ENCODE data around the gene PMEPA1. TPM values are rescaled to one million over a fixed set of nuclear protein-coding genes. Genes with fewer than 3 reads are reported as not detected.
A peak's percentile ranks its signal among the peaks of the same experiment; 100 is the strongest.

The PMEPA1 gene
- total RNA-seq, 4 donors from 2014 or later: 10.2 to 33.6 (median 18.3) TPM

DNA sequence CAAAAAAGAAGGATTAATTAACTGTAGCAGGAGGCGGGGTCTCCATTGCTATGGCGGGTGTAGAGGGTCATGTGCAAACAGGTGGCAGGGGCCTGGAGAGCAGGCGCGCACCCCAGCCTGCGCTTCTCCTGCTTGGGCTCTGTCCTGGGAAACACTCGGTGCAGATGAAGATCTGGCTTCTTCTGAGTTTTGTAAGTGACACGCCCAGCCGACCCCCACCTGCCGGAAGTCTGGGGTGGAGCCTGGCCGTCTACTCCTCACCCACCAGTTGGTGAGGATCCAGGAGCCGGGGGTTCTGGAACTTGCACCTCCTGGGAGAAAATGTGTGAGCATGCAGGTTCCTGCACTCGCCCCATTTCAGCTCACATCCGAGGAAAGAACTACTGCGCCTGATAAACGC lies 19.3 kb downstream of the PMEPA1 start:
- no peaks in the 10 kb centered on the region for H3K36me3 ChIP-seq
- no peak overlapping the region for H3K27ac ChIP-seq
- DNase-seq (ENCODE audit: low spot score in 2 of 2): no peak
- H3K4me3 ChIP-seq: no peak overlapping the region
- no peaks in the 10 kb centered on the region for H3K9me3 ChIP-seq
- H3K27me3 ChIP-seq: no peaks in the 10 kb centered on the region
- WGBS, 2 donors: 80 to 83% methylated on average over 14 to 15 of the region's 15 CpGs
- peaks cover 0 to 93% (median 34%) of the 10 kb centered on the region in 4 donors for H3K4me1 ChIP-seq
- no peak for TF ChIP-seq EP300 (IDR thresholded peaks at IDR 0.05)
- no peak for TF ChIP-seq POLR2A (IDR thresholded peaks at IDR 0.05)
- TF ChIP-seq, protein P1, sequence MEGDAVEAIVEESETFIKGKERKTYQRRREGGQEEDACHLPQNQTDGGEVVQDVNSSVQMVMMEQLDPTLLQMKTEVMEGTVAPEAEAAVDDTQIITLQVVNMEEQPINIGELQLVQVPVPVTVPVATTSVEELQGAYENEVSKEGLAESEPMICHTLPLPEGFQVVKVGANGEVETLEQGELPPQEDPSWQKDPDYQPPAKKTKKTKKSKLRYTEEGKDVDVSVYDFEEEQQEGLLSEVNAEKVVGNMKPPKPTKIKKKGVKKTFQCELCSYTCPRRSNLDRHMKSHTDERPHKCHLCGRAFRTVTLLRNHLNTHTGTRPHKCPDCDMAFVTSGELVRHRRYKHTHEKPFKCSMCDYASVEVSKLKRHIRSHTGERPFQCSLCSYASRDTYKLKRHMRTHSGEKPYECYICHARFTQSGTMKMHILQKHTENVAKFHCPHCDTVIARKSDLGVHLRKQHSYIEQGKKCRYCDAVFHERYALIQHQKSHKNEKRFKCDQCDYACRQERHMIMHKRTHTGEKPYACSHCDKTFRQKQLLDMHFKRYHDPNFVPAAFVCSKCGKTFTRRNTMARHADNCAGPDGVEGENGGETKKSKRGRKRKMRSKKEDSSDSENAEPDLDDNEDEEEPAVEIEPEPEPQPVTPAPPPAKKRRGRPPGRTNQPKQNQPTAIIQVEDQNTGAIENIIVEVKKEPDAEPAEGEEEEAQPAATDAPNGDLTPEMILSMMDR (IDR thresholded peaks at IDR 0.05): no peak

DNA sequence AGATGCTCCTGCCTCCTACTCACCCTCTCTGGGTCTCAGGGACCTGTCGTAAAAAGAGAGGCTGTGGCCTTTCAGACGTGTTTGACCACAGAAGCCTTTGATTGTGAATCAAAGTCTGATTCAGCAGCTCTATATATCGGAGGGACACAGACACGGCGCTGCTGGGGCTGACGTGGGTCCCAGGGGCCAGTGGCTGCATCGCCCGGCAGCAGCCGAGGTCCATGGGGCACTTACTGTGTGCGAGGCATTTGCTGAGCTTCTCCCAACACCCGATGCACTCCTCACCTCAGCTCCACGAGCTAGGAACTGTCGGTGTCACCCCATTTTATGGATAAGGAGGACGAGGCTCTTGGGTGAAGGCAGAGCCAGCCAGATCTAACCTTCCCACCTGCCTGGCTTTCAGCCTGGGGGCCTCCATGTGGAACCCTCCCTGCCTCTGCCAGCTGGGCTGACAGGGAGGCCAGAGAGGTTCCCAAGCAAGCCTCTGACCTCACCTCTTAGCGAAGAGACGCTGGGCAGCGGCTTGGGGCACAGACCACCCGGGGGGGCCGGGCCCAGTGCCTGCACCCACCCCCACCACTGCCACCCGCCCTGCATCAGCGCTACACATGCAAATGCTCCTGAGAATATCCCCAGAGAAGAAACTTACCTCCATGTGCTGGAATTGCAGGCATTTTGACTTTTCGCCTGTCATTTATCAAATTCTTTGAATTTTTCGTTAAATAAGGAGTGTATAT lies 19.9 kb downstream of the PMEPA1 start:
- H3K9me3 ChIP-seq: no peaks in the 10 kb centered on the region
- H3K4me1 ChIP-seq: peaks cover 0 to 93% (median 40%) of the 10 kb centered on the region in 4 donors
- no peak for TF ChIP-seq EP300 (IDR thresholded peaks at IDR 0.05)
- no peak for TF ChIP-seq POLR2A (IDR thresholded peaks at IDR 0.05)
- TF ChIP-seq, protein P1 (IDR thresholded peaks at IDR 0.05): no peak
- no peak overlapping the region for H3K4me3 ChIP-seq
- H3K27ac ChIP-seq: peak overlapping the region in 2 of 4 donors; percentile 50
- DNase-seq (ENCODE audit: low spot score in 2 of 2): no peak
- no peaks in the 10 kb centered on the region for H3K27me3 ChIP-seq
- WGBS, 2 donors: 69 to 77% methylated on average over 23 of the region's 23 CpGs
- H3K36me3 ChIP-seq: no peaks in the 10 kb centered on the region

DNA sequence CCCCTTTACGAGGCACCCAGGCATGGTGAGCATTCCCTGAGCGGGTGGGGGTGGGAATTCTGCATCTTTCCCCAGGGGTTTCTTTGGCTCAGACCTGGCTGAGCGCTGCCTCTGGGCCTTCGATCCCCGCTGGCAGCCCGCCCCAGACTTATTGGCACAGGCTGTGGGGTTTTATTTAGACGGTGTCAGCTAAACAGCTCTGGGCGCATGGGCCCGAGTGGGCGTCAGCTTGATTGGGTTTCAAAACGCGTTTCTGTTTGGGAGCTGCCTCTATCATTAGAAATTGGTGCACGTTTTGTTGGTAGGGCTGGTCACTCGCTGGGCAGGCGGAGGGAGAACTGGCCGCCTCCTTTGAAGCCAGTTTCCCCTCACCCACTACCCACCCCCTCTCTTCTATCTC lies 21.0 kb downstream of the PMEPA1 start:
- DNase-seq (ENCODE audit: low spot score in 2 of 2): no peak
- no peaks in the 10 kb centered on the region for H3K36me3 ChIP-seq
- TF ChIP-seq POLR2A (IDR thresholded peaks at IDR 0.05) (no peak), EP300 (IDR thresholded peaks at IDR 0.05) (no peak)
- TF ChIP-seq, protein P1 (IDR thresholded peaks at IDR 0.05): no peak
- peaks cover 0 to 94% (median 44%) of the 10 kb centered on the region in 4 donors for H3K4me1 ChIP-seq
- no peaks in the 10 kb centered on the region for H3K27me3 ChIP-seq
- no peak overlapping the region for H3K4me3 ChIP-seq
- no peaks in the 10 kb centered on the region for H3K9me3 ChIP-seq
- WGBS, 2 donors: 30% methylated on average over 15 to 16 of the region's 16 CpGs
- H3K27ac ChIP-seq: peak overlapping the region in 2 of 4 donors; percentile 50

DNA sequence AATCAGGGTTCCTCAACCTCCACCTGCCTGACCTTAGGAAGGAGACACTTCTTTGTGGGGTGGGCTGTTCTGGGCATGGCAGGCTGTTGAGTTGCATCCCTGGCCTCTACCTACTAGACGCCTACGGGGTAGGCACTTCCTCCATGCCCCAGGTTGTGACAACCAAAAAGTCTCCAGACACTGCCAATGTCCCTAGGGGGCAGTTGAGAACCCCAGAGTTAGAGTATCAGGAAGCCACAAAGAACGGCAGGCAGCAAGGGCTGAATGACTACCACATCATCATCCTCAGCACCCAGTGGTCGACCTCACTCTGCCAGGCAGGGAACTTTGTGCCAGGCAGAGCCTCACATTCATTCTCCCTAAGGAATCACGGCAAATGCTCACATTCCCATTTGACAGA lies 21.5 kb downstream of the PMEPA1 start:
- TF ChIP-seq, protein P1 (IDR thresholded peaks at IDR 0.05): no peak
- TF ChIP-seq EP300 (IDR thresholded peaks at IDR 0.05) (no peak), POLR2A (IDR thresholded peaks at IDR 0.05) (no peak)
- 80 to 91% methylated on average over 5 of the region's 5 CpGs for WGBS, 2 donors
- Histone ChIP-seq H3K27me3 (no peaks in the 10 kb centered on the region), H3K4me3 (no peak overlapping the region), H3K4me1 (peaks cover 0 to 94% (median 40%) of the 10 kb centered on the region in 4 donors), H3K36me3 (no peaks in the 10 kb centered on the region), H3K27ac (peak overlapping the region in 1 of 4 donors; percentile 50), H3K9me3 (no peaks in the 10 kb centered on the region)
- DNase-seq (ENCODE audit: low spot score in 2 of 2): no peak

DNA sequence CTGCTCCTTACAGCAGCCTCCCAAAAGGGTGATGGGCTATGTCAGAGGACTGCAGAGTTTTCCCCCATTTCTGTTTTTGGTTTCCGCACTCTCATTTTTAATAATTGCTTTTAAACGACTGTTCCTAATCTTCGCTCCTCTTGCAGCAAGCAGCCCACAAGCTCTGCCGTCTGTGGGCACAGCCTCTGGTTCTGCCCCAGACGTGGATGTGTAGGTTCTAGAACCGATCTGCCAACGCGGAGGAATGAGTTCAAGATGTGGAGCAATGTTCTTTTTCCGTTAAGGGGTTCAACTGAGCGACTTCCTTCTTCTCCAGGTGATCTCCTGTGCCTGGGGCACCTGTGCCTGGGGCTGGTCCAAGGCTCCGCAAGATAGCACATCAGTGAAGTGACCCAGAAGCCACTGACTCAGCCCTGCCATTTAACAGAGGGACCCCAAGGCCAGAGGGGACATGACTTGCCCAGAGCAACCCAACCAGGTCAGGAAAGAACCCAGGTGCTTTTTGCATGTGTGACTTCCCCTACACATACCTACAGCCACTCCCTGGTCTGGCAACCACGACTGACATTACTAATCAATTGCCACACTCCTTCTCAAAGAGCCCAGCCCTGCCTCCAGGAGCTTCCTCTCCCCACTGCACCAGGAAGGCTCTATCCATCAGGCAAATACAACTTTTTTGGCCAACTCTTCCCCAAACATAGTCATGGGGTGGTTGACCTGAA lies 22.7 kb downstream of the PMEPA1 start:
- no peaks in the 10 kb centered on the region for H3K27me3 ChIP-seq
- no peak for DNase-seq (ENCODE audit: low spot score in 2 of 2)
- WGBS, 2 donors: 86 to 88% methylated on average over 12 of the region's 12 CpGs
- no peak overlapping the region for H3K27ac ChIP-seq
- H3K4me1 ChIP-seq: peaks cover 0 to 88% (median 35%) of the 10 kb centered on the region in 4 donors
- H3K36me3 ChIP-seq: no peaks in the 10 kb centered on the region
- no peak overlapping the region for H3K4me3 ChIP-seq
- H3K9me3 ChIP-seq: no peaks in the 10 kb centered on the region
- TF ChIP-seq EP300 (IDR thresholded peaks at IDR 0.05): no peak
- TF ChIP-seq POLR2A (IDR thresholded peaks at IDR 0.05): no peak
- TF ChIP-seq, protein P1 (IDR thresholded peaks at IDR 0.05): no peak
